Measurements from ENCODE around the gene IDH3G. TPM values are rescaled to one million over a fixed set of nuclear protein-coding genes. Genes with fewer than 3 reads are reported as not detected.

IDH3G gene
- total RNA-seq, 1 experiment from 2014 or later = 43.2 TPM

DNA sequence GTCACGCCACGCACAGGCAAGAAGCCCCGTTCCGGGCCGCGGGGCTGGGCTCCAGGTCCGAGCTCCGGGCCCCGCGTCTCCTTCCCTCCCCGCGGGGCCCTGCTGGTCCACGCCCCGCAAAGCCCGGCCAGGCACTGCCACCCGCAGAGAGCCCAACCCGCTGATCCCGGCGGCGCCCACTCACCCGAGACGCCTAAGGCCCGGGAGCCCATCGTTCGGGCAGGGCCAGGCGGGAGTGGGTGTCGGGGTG lies 35.3 kb upstream of the IDH3G start:
- Histone ChIP-seq H3K27me3 (ENCODE audit: insufficient read depth, low read length) (no peaks in the 10 kb centered on the region), H2BK120ac (ENCODE audit: low read depth, low read length, poor library complexity, severe bottlenecking) (no peak overlapping the region), H2BK5ac (ENCODE audit: insufficient read length, low read length) (no peak overlapping the region), H3K79me1 (ENCODE audit: insufficient read depth, low read depth, low read length, poor library complexity, severe bottlenecking) (no peaks in the 10 kb centered on the region), H4K20me1 (ENCODE audit: control insufficient read depth, insufficient read depth, insufficient read length) (no peaks in the 10 kb centered on the region), H2BK20ac (ENCODE audit: low read depth, low read length, poor library complexity, severe bottlenecking) (no peak overlapping the region), H4K5ac (ENCODE audit: insufficient read length, low read depth, low read length) (no peak overlapping the region), H3K23ac (ENCODE audit: insufficient read length, low read depth, low read length) (no peak overlapping the region), H4K91ac (ENCODE audit: insufficient read length, low read depth, low read length) (no peak overlapping the region), H3K27ac (ENCODE audit: insufficient read length, low read depth, low read length) (no peak overlapping the region), H3T11ph (ENCODE audit: low read length) (no peak overlapping the region), H3K79me2 (ENCODE audit: insufficient read depth, low read length) (peaks cover 28% of the 10 kb centered on the region; the same call in 1 of the 2 replicates), H2BK12ac (ENCODE audit: insufficient read length, low read depth, low read length) (no peak overlapping the region), H3K4ac (ENCODE audit: low read depth, low read length) (no peak overlapping the region), H3K4me2 (ENCODE audit: insufficient read depth, insufficient read length, low read length) (peak overlapping the region; percentile 18), H2AFZ (ENCODE audit: low read length) (no peak overlapping the region), H3K9me3 (ENCODE audit: control insufficient read depth, low read depth, low read length) (peaks cover 6% of the 10 kb centered on the region), H3K23me2 (ENCODE audit: insufficient read length, low read depth, low read length, poor library complexity, severe bottlenecking) (peaks cover 5% of the 10 kb centered on the region), H2AK5ac (ENCODE audit: insufficient read length, low read length) (no peak overlapping the region), H3K4me1 (ENCODE audit: insufficient read depth, low read length) (peaks cover 3% of the 10 kb centered on the region; the same call in 1 of the 2 replicates), H4K8ac (replicated peaks; ENCODE audit: insufficient read length, low read depth, low read length) (no peak overlapping the region), H3K56ac (ENCODE audit: insufficient read length, low read depth, low read length) (no peak overlapping the region), H3K14ac (ENCODE audit: insufficient read depth, low read length) (no peak overlapping the region), H3K9ac (ENCODE audit: extremely low read depth, insufficient read length, low read length) (no peak overlapping the region), H2BK15ac (ENCODE audit: low read depth, low read length) (no peak overlapping the region), H3K18ac (ENCODE audit: insufficient read length, low read depth, low read length) (no peak overlapping the region)
- Mint-ChIP-seq H3K9me3 (peaks cover 55 to 70% of the 10 kb centered on the region in 2 experiments), H3K27ac (peak overlapping the region in 1 of 3 experiments; percentile 82; a peak in 2 of 7 replicates), H3K4me1 (peaks cover 23 to 40% of the 10 kb centered on the region in 2 experiments), H3K27me3 (ENCODE audit: low read depth) (peaks cover 6% of the 10 kb centered on the region), H3K4me3 (peak overlapping the region; percentile 80 to 89), H3K36me3 (ENCODE audit: insufficient read depth in 1 of 3, low read depth in 3 of 3) (peaks cover 11 to 24% (median 13%) of the 10 kb centered on the region in 3 experiments)
- no peak for DNase-seq
- no CpG with 5 or more reads among the region's 27 CpGs for WGBS (ENCODE audit: extremely low coverage, insufficient read length, low lambda C conversion rate)
- TF ChIP-seq, protein P1, sequence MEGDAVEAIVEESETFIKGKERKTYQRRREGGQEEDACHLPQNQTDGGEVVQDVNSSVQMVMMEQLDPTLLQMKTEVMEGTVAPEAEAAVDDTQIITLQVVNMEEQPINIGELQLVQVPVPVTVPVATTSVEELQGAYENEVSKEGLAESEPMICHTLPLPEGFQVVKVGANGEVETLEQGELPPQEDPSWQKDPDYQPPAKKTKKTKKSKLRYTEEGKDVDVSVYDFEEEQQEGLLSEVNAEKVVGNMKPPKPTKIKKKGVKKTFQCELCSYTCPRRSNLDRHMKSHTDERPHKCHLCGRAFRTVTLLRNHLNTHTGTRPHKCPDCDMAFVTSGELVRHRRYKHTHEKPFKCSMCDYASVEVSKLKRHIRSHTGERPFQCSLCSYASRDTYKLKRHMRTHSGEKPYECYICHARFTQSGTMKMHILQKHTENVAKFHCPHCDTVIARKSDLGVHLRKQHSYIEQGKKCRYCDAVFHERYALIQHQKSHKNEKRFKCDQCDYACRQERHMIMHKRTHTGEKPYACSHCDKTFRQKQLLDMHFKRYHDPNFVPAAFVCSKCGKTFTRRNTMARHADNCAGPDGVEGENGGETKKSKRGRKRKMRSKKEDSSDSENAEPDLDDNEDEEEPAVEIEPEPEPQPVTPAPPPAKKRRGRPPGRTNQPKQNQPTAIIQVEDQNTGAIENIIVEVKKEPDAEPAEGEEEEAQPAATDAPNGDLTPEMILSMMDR (conservative IDR thresholded peaks at IDR 0.05) = no peak

Measured in H9 (cell line).